ENCODE data around the gene NAA10. TPM values are rescaled to one million over a fixed set of nuclear protein-coding genes. Genes with fewer than 3 reads are reported as not detected.

NAA10 gene
- total RNA-seq, 1 experiment from 2014 or later = 124 TPM

GRCh38 chrX:153928846-153929245, 6.0 kb downstream of the NAA10 start (continued):
- TF ChIP-seq ZBTB33 (IDR thresholded peaks at IDR 0.05; ENCODE audit: extremely low read depth, insufficient replicate concordance, low read length) (no peak), POLR2A (IDR thresholded peaks at IDR 0.05; ENCODE audit: borderline replicate concordance, extremely low read depth, insufficient read depth, insufficient read length) (no peak), TCF7L2 (IDR thresholded peaks at IDR 0.05; ENCODE audit: borderline replicate concordance, extremely low read depth, insufficient read depth, insufficient read length) (no peak), SIN3A (IDR thresholded peaks at IDR 0.05; ENCODE audit: low read depth) (no peak), ZNF274 (IDR thresholded peaks at IDR 0.05; ENCODE audit: low read depth, low read length) (no peak), EZH2 (IDR thresholded peaks at IDR 0.05) (no peak), EZH2phosphoT487 (IDR thresholded peaks at IDR 0.05; ENCODE audit: borderline replicate concordance) (no peak), CBX3 (IDR thresholded peaks at IDR 0.05; ENCODE audit: low read depth) (no peak), FOSL1 (IDR thresholded peaks at IDR 0.05; ENCODE audit: low read depth) (no peak), POLR2AphosphoS5 (IDR thresholded peaks at IDR 0.05; ENCODE audit: low read depth, low read length) (no peak), CEBPB (IDR thresholded peaks at IDR 0.05; ENCODE audit: low read depth) (no peak)
- TF ChIP-seq, protein P1, sequence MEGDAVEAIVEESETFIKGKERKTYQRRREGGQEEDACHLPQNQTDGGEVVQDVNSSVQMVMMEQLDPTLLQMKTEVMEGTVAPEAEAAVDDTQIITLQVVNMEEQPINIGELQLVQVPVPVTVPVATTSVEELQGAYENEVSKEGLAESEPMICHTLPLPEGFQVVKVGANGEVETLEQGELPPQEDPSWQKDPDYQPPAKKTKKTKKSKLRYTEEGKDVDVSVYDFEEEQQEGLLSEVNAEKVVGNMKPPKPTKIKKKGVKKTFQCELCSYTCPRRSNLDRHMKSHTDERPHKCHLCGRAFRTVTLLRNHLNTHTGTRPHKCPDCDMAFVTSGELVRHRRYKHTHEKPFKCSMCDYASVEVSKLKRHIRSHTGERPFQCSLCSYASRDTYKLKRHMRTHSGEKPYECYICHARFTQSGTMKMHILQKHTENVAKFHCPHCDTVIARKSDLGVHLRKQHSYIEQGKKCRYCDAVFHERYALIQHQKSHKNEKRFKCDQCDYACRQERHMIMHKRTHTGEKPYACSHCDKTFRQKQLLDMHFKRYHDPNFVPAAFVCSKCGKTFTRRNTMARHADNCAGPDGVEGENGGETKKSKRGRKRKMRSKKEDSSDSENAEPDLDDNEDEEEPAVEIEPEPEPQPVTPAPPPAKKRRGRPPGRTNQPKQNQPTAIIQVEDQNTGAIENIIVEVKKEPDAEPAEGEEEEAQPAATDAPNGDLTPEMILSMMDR (IDR thresholded peaks at IDR 0.05 in 2 of 3, conservative IDR thresholded peaks at IDR 0.05 in 1 of 3; ENCODE audit: borderline replicate concordance in 1 of 3, insufficient read depth in 1 of 3, low read depth in 2 of 3, low read length in 2 of 3) = no peak
